Lower leg skin (tissue), 3 donors: ENCODE data around the gene SH3RF1.

Experiments used
- POLR2A ChIP-seq, 2 donors: fragments of 450-650 bp; IDR thresholded peaks; one replicate each; pipeline ENCODE4 v1.6.1; 2016 to 2017; ENCODE audit warnings: antibody characterized with exemption in 2 of 2, mild to moderate bottlenecking in 1 of 2, moderate library complexity in 1 of 2
- TF ChIP-seq, protein P1 (sequence below), 3 donors: fragments of 450-650 bp; IDR thresholded peaks; one replicate each; pipeline ENCODE4 v1.5.1; 2016; ENCODE audit warnings: antibody characterized with exemption in 3 of 3, mild to moderate bottlenecking in 3 of 3, moderate library complexity in 2 of 3

GRCh38 chr4:169102026-169102425, 168.7 kb downstream of the SH3RF1 start:
- TF ChIP-seq, protein P1, sequence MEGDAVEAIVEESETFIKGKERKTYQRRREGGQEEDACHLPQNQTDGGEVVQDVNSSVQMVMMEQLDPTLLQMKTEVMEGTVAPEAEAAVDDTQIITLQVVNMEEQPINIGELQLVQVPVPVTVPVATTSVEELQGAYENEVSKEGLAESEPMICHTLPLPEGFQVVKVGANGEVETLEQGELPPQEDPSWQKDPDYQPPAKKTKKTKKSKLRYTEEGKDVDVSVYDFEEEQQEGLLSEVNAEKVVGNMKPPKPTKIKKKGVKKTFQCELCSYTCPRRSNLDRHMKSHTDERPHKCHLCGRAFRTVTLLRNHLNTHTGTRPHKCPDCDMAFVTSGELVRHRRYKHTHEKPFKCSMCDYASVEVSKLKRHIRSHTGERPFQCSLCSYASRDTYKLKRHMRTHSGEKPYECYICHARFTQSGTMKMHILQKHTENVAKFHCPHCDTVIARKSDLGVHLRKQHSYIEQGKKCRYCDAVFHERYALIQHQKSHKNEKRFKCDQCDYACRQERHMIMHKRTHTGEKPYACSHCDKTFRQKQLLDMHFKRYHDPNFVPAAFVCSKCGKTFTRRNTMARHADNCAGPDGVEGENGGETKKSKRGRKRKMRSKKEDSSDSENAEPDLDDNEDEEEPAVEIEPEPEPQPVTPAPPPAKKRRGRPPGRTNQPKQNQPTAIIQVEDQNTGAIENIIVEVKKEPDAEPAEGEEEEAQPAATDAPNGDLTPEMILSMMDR (IDR thresholded peaks at IDR 0.05) = no peak
- no peak for TF ChIP-seq POLR2A (IDR thresholded peaks at IDR 0.05)
